Measurements from ENCODE around the gene YRDC.

DNA sequence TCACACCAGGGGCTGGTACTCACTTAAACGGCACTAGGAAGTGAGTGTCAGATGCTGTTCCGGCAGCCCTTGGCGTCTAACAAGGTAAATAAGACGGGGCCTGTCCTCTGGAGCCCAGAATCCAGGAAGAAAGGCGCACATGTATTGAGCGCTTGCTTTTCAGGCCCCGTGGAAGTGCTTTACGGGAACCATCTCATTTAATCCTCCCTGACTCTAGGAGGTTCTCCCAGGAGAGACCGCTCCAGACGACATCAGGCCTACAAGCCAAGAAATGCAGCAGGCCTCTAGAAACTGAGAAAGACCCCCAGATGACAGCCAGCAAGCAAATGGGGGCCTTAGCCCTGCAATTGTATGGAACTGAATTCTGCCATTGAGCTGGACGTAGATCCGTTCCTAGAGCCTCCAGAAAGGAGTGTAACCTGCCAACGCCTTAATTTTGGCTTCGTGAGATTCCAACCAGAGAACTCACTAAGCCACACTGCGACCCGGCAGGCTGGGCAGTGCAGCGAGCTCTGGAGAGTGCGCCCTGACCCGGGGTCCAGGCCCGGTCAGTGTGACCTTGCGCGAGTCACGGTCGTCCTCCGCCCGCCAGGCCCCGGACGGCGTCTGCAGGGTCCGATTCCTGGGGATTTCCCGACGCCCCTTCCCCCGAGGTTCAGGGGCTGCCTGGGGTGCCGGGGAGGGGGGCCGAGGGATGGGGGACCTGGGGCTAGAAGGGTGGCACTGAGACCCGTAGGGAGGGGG, 14.9 kb downstream of the YRDC start:
- TF ChIP-seq CTCF (IDR thresholded peaks at IDR 0.05 in 2 of 3, conservative IDR thresholded peaks at IDR 0.05 in 1 of 3; ENCODE audit: borderline replicate concordance in 1 of 3, insufficient read depth in 1 of 3, low read depth in 2 of 3, low read length in 2 of 3) (no peak), REST (IDR thresholded peaks at IDR 0.05; ENCODE audit: low read depth) (no peak), EZH2phosphoT487 (IDR thresholded peaks at IDR 0.05; ENCODE audit: borderline replicate concordance) (no peak), POLR2A (IDR thresholded peaks at IDR 0.05; ENCODE audit: borderline replicate concordance, extremely low read depth, insufficient read depth, insufficient read length) (no peak), RAD21 (IDR thresholded peaks at IDR 0.05; ENCODE audit: low read depth) (no peak), EZH2 (IDR thresholded peaks at IDR 0.05) (no peak), POLR2AphosphoS5 (IDR thresholded peaks at IDR 0.05; ENCODE audit: low read depth, low read length) (no peak)

Measured in HCT116 (cell line).